ENCODE data around the gene LMNB1.

GRCh38 chr5:126826619-126827215 lies 49.8 kb downstream of the LMNB1 start:
- TF ChIP-seq POLR2AphosphoS5 (IDR thresholded peaks at IDR 0.05; ENCODE audit: low read depth, low read length) (no peak), POLR2A (IDR thresholded peaks at IDR 0.05; ENCODE audit: low read depth, low read length) (no peak), SPI1 (IDR thresholded peaks at IDR 0.05; ENCODE audit: low read depth, low read length) (no peak), TAF1 (IDR thresholded peaks at IDR 0.05; ENCODE audit: low read depth, low read length) (no peak), POU2F2 (IDR thresholded peaks at IDR 0.05; ENCODE audit: low read depth, low read length) (no peak)
